Esophagus (tissue), 2 donors: Measurements from ENCODE around the gene FNBP1. TPM values are rescaled to one million over a fixed set of nuclear protein-coding genes. Genes with fewer than 3 reads are reported as not detected.
A peak's percentile ranks its signal among the peaks of the same experiment; 100 is the strongest.

Experiments used
- H3K27ac ChIP-seq, 2 donors: one replicate each; pipeline ENCODE4 v1.5.1; 2013; ENCODE audit warnings: low read depth in 2 of 2, mild to moderate bottlenecking in 2 of 2, inconsistent platforms in 1 of 2, low read length in 1 of 2, moderate library complexity in 1 of 2
- H3K27me3 ChIP-seq, 2 donors: one replicate each; pipeline ENCODE4 v1.6.1; 2013; ENCODE audit warnings: low read length in 2 of 2, control low read depth in 1 of 2, mild to moderate bottlenecking in 1 of 2; ENCODE audit not compliant: insufficient read depth in 2 of 2, control insufficient read depth in 1 of 2
- H3K36me3 ChIP-seq, 2 donors: one replicate each; pipeline ENCODE4 v1.6.1; 2013; ENCODE audit warnings: low read length in 1 of 2; ENCODE audit not compliant: control insufficient read depth in 2 of 2, insufficient read depth in 2 of 2
- H3K4me1 ChIP-seq, 2 donors: one replicate each; pipeline ENCODE4 v1.6.1; 2013; ENCODE audit warnings: low read length in 1 of 2; ENCODE audit not compliant: control insufficient read depth in 2 of 2, insufficient read depth in 2 of 2
- H3K4me3 ChIP-seq, 2 donors: one replicate each; pipeline ENCODE4 v1.5.1; 2013; ENCODE audit warnings: low read length in 2 of 2, mild to moderate bottlenecking in 2 of 2, low read depth in 1 of 2, moderate library complexity in 1 of 2
- H3K9me3 ChIP-seq, 2 donors: one replicate each; pipeline ENCODE4 v1.6.1; 2013; ENCODE audit warnings: mild to moderate bottlenecking in 2 of 2, low read depth in 1 of 2, low read length in 1 of 2, moderate library complexity in 1 of 2; ENCODE audit not compliant: control insufficient read depth in 2 of 2, insufficient read depth in 1 of 2
- WGBS, 2 donors: extraction: QIAGEN DNeasy Blood & Tissue Kit; methylation state at CpG; one replicate each; pipeline ENCODE4 v1.1.7; 2013; 5-methylcytosine and 5-hydroxymethylcytosine counted together
- polyA plus RNA-seq, 2 donors: library from polyadenylated mRNA; stranded (reverse); fragments of 200-250 nt; gene quantifications; one replicate each; pipeline ENCODE4 v1.2.3, GENCODE V29; 2013
- donor health status: healthy with polysubstance abuse.
- donor health status: Bipolar disorder and iron deficiency.

FNBP1 gene
- polyA plus RNA-seq, 2 donors, result 16.1 to 19.1 TPM

DNA sequence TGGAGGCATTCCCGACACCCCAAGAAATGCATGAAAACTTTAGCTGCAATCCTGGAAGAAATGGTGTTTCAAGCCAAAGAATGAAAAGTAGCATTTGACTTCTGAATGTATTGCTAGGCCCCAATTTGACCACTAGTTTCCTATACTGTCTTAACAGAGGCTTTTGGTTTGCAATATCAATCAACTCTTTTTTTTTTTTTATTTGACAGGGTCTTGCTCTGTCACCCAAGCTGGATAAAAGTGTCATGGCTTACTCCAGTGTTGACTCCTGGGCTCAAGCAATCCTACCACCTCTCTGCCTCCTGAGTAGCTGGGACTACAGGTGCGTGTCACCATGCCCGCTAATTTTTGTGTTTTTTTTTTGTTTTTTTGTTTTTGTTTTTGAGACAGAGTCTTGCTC lies 7.5 kb upstream of the FNBP1 start:
- Histone ChIP-seq H3K4me3 (no peak overlapping the region), H3K9me3 (no peaks in the 10 kb centered on the region), H3K27ac (no peak overlapping the region), H3K36me3 (no peaks in the 10 kb centered on the region), H3K27me3 (no peaks in the 10 kb centered on the region), H3K4me1 (no peaks in the 10 kb centered on the region)
- 95 to 97% methylated on average over 3 of the region's 3 CpGs for WGBS, 2 donors

DNA sequence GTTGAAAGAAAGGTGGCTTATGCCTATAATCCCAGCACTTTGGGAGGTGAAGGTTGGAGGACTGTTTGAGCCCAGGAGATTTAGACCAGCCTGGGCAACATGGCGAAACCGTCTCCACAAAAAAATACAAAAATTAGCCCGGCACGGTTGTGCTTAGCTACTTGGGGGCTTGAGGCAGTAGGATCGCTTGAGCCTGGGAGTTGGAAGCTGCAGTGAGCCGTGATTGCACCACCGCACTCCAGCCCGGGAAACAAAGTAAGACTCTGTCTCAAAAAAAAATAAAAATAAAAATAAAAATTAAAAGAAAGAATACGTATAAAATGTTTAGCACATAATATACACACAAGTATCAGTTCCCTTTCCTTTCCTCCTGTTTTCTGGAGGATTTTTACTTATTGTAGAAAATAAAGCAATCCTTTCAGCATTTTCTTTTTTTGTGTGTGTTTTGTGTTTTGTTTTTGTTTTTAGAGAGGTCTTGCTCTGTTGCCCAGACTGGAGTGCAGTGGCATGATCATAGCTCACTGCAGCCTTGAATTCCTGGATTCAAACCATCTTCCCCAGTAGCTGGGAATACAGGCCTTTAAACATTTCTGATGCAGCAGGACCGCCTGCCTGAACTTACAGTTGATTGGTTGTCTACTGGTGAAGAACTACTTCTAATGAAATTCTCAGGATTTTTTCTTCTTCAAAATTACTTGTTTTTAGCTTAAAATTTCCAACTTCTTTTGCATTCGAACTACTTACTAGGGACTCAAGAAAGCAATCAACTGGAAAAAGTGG lies 6.6 kb upstream of the FNBP1 start:
- Histone ChIP-seq H3K36me3 (no peaks in the 10 kb centered on the region), H3K27me3 (no peaks in the 10 kb centered on the region), H3K9me3 (no peaks in the 10 kb centered on the region), H3K4me3 (no peak overlapping the region), H3K27ac (no peak overlapping the region), H3K4me1 (no peaks in the 10 kb centered on the region)
- WGBS, 2 donors, result 84 to 87% methylated on average over 11 of the region's 11 CpGs

DNA sequence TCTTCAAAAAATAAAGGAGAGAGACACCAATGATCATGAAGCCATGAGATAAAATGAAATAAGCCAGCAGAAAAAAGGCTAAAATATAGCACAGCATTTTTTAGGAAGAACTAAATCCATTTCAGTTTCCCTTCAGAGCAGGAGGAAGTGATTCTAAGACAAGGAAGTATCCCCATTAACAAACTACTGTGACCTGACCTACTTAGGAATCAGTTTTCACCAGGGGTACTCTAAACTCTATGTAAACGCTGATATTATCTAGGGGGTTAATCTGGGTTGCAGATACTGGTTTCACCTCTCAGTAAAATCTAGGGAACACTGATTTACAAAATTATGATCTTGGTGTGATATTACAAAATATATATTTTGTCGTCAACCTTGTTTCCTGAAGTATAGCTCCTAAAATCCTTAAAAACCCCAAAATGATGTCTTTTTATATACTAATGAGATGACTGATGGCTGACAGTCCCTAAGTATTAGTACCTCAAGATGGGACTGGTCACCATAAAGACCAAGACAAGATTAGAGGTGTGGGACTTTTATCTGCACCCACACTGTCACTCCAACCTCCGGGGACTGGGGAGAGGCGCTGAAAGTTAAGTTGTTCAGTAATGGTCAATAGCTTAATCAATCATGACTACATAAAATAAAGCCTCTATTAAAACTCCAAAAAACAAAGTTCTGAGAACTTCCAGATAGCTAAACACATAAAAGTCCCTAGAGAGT lies 2.9 kb upstream of the FNBP1 start:
- Histone ChIP-seq H3K9me3 (no peaks in the 10 kb centered on the region), H3K27ac (no peak overlapping the region)
- 69 to 75% methylated on average over 4 of the region's 4 CpGs for WGBS, 2 donors

DNA sequence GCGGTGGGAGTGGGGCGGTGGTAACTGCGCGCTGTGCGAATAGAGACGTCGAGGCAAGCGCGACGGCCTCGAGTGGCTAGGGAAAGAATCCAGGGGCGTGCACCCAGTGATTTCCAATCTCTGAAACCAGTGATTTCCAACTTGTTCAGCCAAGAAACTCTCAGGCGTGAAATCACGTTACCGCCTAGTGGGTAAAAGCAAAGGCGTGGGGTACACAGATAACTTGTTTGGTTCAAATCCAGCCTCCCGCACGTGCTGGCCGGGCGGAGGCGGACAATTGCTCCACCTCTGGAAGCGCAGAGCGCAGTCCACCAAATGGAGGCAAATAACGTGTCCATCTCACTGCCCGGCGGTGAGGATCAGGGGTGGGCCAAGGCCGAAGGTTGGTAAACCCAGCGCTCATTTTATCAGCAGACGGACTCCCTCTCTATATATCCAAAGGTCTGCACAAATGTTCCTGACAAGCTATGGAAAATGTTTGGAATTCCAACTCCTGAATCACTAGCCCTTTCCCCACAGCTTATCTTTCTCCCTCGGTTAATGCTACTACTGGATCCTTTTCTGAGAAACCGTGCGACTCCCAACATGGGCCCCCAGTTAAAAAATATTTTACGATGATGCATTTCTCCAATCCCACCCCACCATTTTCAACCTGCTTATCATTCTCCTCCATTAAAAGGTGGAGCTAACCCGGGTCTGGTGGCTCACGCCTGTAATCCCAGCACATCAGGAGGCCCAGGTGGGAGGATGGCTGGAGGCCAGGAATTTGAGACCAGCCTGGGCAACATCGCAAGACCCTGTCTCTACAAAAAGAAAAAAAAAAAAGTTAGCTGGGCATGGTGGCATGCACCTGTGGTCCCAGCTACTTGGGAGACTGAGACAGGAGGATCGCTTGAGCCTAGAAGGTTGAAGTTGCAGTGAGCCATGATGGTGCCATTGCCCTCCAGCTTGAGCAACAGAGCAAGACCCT lies 950 bp upstream of the FNBP1 start:
- H3K4me3 ChIP-seq, result peak overlapping the region; percentile 53 to 94
- H3K27ac ChIP-seq, result peak overlapping the region; percentile 92 to 95
- H3K27me3 ChIP-seq, result no peaks in the 10 kb centered on the region
- no peaks in the 10 kb centered on the region for H3K36me3 ChIP-seq
- WGBS, 2 donors, result 29% methylated on average over 35 to 37 of the region's 37 CpGs
- H3K9me3 ChIP-seq, result no peaks in the 10 kb centered on the region
- no peaks in the 10 kb centered on the region for H3K4me1 ChIP-seq

More for the DNA sequence above, 2.9 kb upstream of the FNBP1 start:
- Histone ChIP-seq H3K4me3 (no peak overlapping the region), H3K4me1 (no peaks in the 10 kb centered on the region), H3K36me3 (no peaks in the 10 kb centered on the region), H3K27me3 (no peaks in the 10 kb centered on the region)

DNA sequence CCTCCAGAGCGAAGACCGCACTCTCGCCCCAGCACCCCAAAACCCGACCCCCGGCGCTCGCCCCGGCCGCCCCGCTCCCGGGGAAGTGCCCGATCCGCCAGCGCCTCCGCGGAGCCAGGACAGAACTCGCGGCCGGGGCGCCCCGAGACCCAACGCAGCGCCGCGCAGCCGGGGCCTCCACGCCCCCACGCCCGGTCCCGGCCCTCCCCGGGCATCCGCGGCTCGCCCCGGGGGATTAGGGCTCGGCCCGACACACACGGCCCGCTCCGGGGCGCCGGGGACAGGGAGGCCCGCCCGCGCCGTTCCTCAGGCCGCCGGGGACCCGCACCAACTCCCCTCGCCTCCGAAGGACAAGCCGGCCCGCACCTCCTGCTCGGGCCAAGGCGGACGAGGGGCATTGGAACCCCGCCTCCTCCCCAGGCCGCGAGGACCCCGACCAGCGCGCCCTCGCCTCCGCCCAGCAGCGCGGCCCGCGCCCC lies 544 bp downstream of the FNBP1 start:
- Histone ChIP-seq H3K27me3 (no peaks in the 10 kb centered on the region), H3K4me3 (peak overlapping the region; percentile 94 to 100), H3K4me1 (no peaks in the 10 kb centered on the region), H3K9me3 (no peaks in the 10 kb centered on the region), H3K27ac (peak overlapping the region; percentile 95), H3K36me3 (no peaks in the 10 kb centered on the region)
- WGBS, 2 donors, result 1% methylated on average over 37 to 68 of the region's 68 CpGs

- H3K4me1 ChIP-seq, result no peaks in the 10 kb centered on the region
- peak overlapping the region; percentile 94 to 100 for H3K4me3 ChIP-seq
- WGBS, 2 donors, result 1 to 2% methylated on average over 31 of the region's 31 CpGs
- no peaks in the 10 kb centered on the region for H3K27me3 ChIP-seq
- H3K36me3 ChIP-seq, result no peaks in the 10 kb centered on the region
- no peaks in the 10 kb centered on the region for H3K9me3 ChIP-seq
- peak overlapping the region; percentile 95 for H3K27ac ChIP-seq
Measured at GRCh38 chr9:130041648-130042405, 1.2 kb downstream of the FNBP1 start.

DNA sequence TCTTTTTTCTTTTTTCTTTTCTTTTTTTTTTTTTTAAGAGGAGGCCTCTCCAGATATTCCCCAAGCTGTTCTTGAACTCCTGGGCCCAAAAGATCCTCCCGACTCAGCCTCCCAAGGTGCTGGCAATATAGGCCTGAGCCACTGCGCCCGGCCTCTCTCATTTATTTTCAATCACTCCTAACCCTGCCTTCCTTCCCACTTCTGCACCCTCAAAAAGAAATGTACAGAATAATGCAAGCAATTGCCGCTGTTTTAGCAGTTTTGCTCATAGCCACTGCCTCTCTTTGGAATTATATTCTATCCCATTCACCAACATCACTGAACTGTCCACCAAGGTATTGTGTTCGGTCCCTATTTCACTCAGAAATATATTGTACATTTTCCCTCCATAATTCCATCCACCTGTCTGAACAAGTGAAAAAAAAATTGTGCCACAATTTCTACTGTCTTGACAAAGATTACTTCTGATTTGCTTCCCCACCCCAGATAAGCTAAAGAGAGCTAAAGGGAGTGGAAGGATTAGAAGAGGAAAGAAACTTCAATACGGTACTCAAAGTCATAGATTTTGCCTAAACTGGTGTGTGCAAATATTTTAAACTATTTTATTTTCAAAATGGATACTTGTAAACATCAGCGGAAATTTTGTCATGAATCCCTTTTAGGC lies 1.9 kb downstream of the FNBP1 start:
- 57 to 63% methylated on average over 7 of the region's 7 CpGs for WGBS, 2 donors
- Histone ChIP-seq H3K36me3 (no peaks in the 10 kb centered on the region), H3K4me3 (peak overlapping the region; percentile 11 to 94), H3K9me3 (no peaks in the 10 kb centered on the region), H3K27ac (peak overlapping the region; percentile 28 to 29), H3K27me3 (no peaks in the 10 kb centered on the region), H3K4me1 (no peaks in the 10 kb centered on the region)

- WGBS, 2 donors, result 68 to 77% methylated on average over 6 of the region's 6 CpGs
- peak overlapping the region; percentile 18 to 58 for H3K27ac ChIP-seq
- H3K4me3 ChIP-seq, result peak overlapping the region in 1 of 2 donors; percentile 26
- peaks cover 2 to 4% of the 10 kb centered on the region in 2 donors for H3K4me1 ChIP-seq
- H3K36me3 ChIP-seq, result no peaks in the 10 kb centered on the region
- H3K9me3 ChIP-seq, result no peaks in the 10 kb centered on the region
- H3K27me3 ChIP-seq, result no peaks in the 10 kb centered on the region
Measured at GRCh38 chr9:130039528-130040147, 3.4 kb downstream of the FNBP1 start.
